ENCODE results near the gene APOBEC3B. TPM values are rescaled to one million over a fixed set of nuclear protein-coding genes. Genes with fewer than 3 reads are reported as not detected.
A peak's percentile ranks its signal among the peaks of the same experiment; 100 is the strongest.
"Not testable (repeated sequence)": the region's sequence is repeated elsewhere in the genome, so short reads cannot be mapped to it uniquely, and the experiment has no call there.

The APOBEC3B gene
- total RNA-seq, 2 experiments from 2014 or later: 1.7 to 31.9 TPM

- intact Hi-C loops (cut with micrococcal nuclease; ENCODE audit: unreplicated experiment): no loop called here
- Histone ChIP-seq H3K4me1 (ENCODE audit: insufficient read depth, low read length, poor library complexity, severe bottlenecking) (peaks cover 41% of the 10 kb centered on the region), H3K4me2 (ENCODE audit: low read length) (no peak overlapping the region), H3K36me3 (ENCODE audit: insufficient read depth, low read length) (no peaks in the 10 kb centered on the region), H3K4me3 (ENCODE audit: low read depth, low read length, poor library complexity, severe bottlenecking) (no peak overlapping the region), H2AFZ (ENCODE audit: low read length) (no peak overlapping the region), H3K27ac (ENCODE audit: low read depth, low read length, poor library complexity, severe bottlenecking) (no peak overlapping the region), H3K9me2 (ENCODE audit: insufficient read depth, low read length) (no peaks in the 10 kb centered on the region), H3K79me2 (ENCODE audit: insufficient read depth, low read depth, low read length) (peaks cover 11% of the 10 kb centered on the region; the same call in 1 of the 2 replicates), H3K9me3 (ENCODE audit: low read length) (no peaks in the 10 kb centered on the region), H4K20me1 (ENCODE audit: insufficient read depth, low read length) (no peaks in the 10 kb centered on the region)
- no peak for DNase-seq (ENCODE audit: low spot score)
- TF ChIP-seq EZH2phosphoT487 (IDR thresholded peaks at IDR 0.05; ENCODE audit: borderline replicate concordance, low read depth, low read length) (no peak), CTCF (conservative IDR thresholded peaks at IDR 0.05; ENCODE audit: low read length) (no peak)
- CTCF ChIA-PET (ENCODE audit: unreplicated experiment): no interaction called here
- BruUV-seq (replicated peaks): no TSS peak
- POLR2A ChIA-PET: interaction anchor here (0.6 kb wide), 1 partner anchor 146 kb away, joined by 3 read pairs; no protein-coding TSS in a partner anchor
Observed at GRCh38 chr22:39016592-39016991, 34.4 kb downstream of the APOBEC3B start.

GRCh38 chr22:39017596-39018365, 35.6 kb downstream of the APOBEC3B start:
- Histone ChIP-seq H3K9me2 (ENCODE audit: insufficient read depth, low read length) (no peaks in the 10 kb centered on the region), H3K4me2 (ENCODE audit: low read length) (no peak overlapping the region), H2AFZ (ENCODE audit: low read length) (no peak overlapping the region), H3K27ac (ENCODE audit: low read depth, low read length, poor library complexity, severe bottlenecking) (no peak overlapping the region), H3K79me2 (ENCODE audit: insufficient read depth, low read depth, low read length) (peaks cover 23% of the 10 kb centered on the region; the same call in 1 of the 2 replicates), H3K4me3 (ENCODE audit: low read depth, low read length, poor library complexity, severe bottlenecking) (no peak overlapping the region), H4K20me1 (ENCODE audit: insufficient read depth, low read length) (no peaks in the 10 kb centered on the region), H3K9me3 (ENCODE audit: low read length) (no peaks in the 10 kb centered on the region), H3K36me3 (ENCODE audit: insufficient read depth, low read length) (no peaks in the 10 kb centered on the region), H3K4me1 (ENCODE audit: insufficient read depth, low read length, poor library complexity, severe bottlenecking) (peaks cover 50% of the 10 kb centered on the region)
- CTCF ChIA-PET (ENCODE audit: unreplicated experiment): no interaction called here
- TF ChIP-seq EZH2phosphoT487 (IDR thresholded peaks at IDR 0.05; ENCODE audit: borderline replicate concordance, low read depth, low read length): no peak
- no peak for TF ChIP-seq CTCF (conservative IDR thresholded peaks at IDR 0.05; ENCODE audit: low read length)
- intact Hi-C loops (cut with micrococcal nuclease; ENCODE audit: unreplicated experiment): no loop called here
- DNase-seq (ENCODE audit: low spot score): no peak
- POLR2A ChIA-PET: no interaction called here
- no TSS peak for BruUV-seq (replicated peaks)

GRCh38 chr22:39020021-39020651, 38.0 kb downstream of the APOBEC3B start:
- Histone ChIP-seq H3K4me2 (ENCODE audit: low read length) (peak overlapping the region; percentile 98), H3K27ac (ENCODE audit: low read depth, low read length, poor library complexity, severe bottlenecking) (peak overlapping the region; percentile 74), H3K36me3 (ENCODE audit: insufficient read depth, low read length) (peaks cover 16% of the 10 kb centered on the region), H3K4me1 (ENCODE audit: insufficient read depth, low read length, poor library complexity, severe bottlenecking) (peaks cover 55% of the 10 kb centered on the region), H3K79me2 (ENCODE audit: insufficient read depth, low read depth, low read length) (peaks cover 19% of the 10 kb centered on the region; the same call in 1 of the 2 replicates), H3K4me3 (ENCODE audit: low read depth, low read length, poor library complexity, severe bottlenecking) (peak overlapping the region; percentile 75)
- intact Hi-C loops (cut with micrococcal nuclease; ENCODE audit: unreplicated experiment); H3K9me2 ChIP-seq (ENCODE audit: insufficient read depth, low read length); H4K20me1 ChIP-seq (ENCODE audit: insufficient read depth, low read length); CTCF ChIA-PET (ENCODE audit: unreplicated experiment); H2AFZ ChIP-seq (ENCODE audit: low read length); H3K9me3 ChIP-seq (ENCODE audit: low read length); BruUV-seq (replicated peaks): not testable (repeated sequence)
- POLR2A ChIA-PET: interaction anchor here (0.6 kb wide), 1 partner anchor 121 kb away, joined by 3 read pairs; no protein-coding TSS in a partner anchor
- DNase-seq (ENCODE audit: low spot score): peak; percentile 50

Data from OCI-LY7 (cell line).